ENCODE measurements around the gene PCDHA4.
"Not testable (repeated sequence)": the region's sequence is repeated elsewhere in the genome, so short reads cannot be mapped to it uniquely, and the experiment has no call there.

Gene PCDHA4

DNA sequence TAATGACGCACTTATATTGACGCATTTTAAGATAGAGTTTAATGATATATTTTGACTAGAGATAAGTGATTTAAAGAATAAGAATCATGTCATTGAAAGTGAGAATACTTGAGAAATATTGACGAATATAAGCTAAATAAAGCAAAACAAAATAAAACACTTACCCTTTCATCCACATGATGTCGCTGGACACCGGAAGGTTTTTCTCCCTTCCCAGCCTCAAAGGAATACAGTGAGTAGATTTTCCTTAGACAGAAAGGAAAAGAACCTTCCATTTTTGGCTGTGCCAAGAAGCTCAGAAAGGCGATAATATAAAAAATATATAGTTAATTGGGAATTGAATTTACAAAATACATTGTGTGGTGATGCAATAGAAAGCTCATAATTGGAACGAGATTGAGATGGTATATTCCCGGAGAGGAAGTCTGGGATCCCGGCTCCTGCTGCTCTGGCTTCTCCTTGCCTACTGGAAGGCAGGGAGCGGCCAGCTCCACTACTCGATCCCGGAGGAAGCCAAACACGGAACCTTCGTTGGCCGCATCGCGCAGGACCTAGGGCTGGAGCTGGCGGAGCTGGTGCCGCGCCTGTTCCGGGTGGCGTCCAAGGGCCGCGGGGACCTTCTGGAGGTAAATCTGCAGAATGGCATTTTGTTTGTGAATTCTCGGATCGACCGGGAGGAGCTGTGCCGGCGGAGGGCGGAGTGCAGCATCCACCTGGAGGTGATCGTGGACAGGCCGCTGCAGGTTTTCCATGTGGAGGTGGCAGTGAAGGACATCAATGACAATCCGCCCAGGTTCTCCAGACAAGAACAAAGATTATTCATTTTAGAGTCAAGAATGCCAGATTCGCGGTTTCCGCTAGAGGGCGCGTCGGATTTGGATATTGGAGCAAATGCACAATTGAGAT lies 14.8 kb downstream of the PCDHA4 start, which contains the start of gene PCDHA5:
Gene PCDHA5 (plus strand): TSS at position 239 of the 906 bp plus-strand sequence.
- in situ Hi-C loops (cut with HindIII; ENCODE audit: low sequenced_read_pairs): no loop called here

DNA sequence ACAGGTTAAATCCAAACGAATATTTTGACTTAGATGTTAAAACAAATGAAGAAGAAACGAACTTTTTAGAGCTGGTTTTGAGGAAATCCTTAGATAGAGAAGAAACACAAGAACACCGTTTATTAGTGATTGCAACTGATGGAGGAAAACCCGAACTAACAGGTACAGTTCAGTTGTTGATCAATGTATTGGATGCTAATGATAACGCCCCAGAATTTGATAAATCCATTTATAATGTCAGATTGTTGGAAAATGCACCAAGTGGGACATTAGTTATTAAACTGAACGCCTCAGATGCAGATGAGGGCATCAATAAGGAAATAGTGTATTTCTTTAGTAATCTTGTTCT lies 15.4 kb downstream of the PCDHA4 start:
- in situ Hi-C loops (cut with HindIII; ENCODE audit: low sequenced_read_pairs): no loop called here

DNA sequence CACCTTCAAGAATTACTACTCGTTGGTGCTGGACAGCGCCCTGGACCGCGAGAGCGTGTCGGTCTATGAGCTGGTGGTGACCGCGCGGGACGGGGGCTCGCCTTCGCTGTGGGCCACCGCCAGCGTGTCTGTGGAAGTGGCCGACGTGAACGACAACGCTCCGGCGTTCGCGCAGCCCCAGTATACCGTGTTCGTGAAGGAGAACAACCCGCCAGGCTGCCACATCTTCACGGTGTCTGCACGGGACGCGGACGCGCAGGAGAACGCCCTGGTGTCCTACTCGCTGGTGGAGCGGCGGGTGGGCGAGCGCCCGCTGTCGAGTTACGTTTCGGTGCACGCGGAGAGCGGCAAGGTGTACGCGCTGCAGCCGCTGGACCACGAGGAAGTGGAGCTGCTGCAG lies 16.1 kb downstream of the PCDHA4 start:
- in situ Hi-C loops (cut with HindIII; ENCODE audit: low sequenced_read_pairs): not testable (repeated sequence)

DNA sequence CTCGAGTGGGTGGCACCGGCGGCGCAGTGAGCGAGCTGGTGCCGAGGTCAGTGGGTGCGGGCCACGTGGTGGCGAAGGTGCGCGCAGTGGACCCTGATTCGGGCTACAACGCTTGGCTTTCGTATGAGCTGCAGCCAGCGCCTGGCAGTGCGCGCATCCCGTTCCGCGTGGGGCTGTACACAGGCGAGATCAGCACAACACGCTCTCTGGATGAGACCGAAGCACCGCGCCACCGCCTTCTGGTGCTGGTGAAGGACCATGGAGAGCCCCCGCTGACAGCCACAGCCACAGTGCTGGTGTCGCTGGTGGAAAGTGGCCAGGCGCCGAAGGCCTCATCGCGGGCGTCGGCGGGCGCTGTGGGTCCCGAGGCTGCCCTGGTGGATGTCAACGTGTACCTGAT lies 16.6 kb downstream of the PCDHA4 start:
- in situ Hi-C loops (cut with HindIII; ENCODE audit: low sequenced_read_pairs): no loop called here

DNA sequence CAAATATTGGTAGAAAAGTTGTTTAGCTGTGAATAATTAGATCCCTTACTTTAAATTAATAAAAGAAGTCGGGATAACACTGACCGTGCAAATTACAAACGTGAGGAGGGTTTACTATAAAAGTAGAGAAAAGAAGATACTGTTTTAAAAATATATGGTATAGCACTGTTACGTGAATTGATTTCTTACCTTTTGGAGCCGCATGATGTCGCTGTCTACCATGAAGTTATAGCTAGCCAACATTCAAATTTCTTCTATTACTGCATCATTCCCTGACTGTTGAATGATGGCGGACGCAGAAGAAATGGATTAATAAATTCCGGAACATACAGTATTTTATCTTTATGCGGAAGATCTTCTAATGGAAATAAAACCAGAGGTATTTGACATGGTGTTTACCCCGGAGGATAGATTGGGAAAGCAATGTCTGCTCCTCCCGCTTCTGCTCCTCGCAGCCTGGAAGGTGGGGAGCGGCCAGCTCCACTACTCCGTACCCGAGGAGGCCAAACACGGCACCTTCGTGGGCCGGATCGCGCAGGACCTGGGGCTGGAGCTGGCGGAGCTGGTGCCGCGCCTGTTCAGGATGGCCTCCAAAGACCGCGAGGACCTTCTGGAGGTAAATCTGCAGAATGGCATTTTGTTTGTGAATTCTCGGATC lies 21.0 kb downstream of the PCDHA4 start, which contains the start of gene PCDHA6:
Gene PCDHA6 (plus strand): TSS at position 257 of the 658 bp plus-strand sequence. CDS start 132 bp downstream, at position 389.
- in situ Hi-C loops (cut with HindIII; ENCODE audit: low sequenced_read_pairs): no loop called here

DNA sequence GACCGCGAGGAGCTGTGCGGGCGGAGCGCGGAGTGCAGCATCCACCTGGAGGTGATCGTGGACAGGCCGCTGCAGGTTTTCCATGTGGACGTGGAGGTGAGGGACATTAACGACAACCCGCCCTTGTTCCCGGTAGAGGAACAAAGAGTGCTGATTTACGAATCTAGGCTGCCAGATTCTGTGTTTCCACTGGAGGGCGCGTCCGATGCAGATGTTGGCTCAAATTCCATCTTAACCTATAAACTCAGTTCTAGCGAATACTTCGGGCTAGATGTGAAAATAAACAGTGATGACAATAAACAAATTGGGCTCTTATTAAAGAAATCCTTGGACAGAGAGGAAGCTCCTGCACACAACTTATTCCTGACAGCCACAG lies 21.5 kb downstream of the PCDHA4 start:
- in situ Hi-C loops (cut with HindIII; ENCODE audit: low sequenced_read_pairs): no loop called here

DNA sequence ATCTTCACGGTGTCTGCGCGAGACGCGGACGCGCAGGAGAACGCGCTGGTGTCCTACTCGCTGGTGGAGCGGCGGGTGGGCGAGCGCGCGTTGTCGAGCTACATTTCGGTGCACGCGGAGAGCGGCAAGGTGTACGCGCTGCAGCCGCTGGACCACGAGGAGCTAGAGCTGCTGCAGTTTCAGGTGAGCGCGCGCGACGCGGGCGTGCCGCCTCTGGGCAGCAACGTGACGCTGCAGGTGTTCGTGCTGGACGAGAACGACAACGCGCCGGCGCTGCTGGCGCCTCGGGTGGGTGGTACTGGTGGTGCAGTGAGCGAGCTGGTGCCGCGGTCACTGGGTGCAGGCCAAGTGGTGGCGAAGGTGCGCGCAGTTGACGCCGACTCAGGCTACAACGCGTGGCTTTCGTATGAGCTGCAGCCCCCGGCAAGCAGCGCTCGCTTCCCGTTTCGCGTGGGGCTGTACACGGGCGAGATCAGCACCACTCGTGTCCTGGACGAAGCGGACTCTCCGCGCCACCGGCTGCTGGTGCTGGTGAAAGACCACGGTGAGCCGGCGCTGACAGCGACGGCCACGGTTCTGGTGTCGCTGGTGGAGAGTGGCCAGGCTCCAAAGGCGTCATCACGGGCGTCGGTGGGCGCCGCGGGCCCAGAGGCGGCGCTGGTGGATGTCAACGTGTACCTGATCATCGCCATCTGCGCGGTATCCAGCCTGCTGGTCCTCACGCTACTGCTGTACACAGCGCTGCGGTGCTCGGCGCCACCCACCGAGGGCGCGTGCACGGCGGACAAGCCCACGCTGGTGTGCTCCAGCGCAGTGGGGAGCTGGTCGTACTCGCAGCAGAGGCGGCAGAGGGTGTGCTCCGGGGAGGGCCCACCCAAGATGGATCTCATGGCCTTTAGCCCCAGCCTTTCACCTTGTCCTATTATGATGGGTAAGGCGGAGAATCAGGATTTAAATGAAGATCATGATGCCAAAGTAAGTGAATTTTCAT lies 22.9 kb downstream of the PCDHA4 start:
- in situ Hi-C loops (cut with HindIII; ENCODE audit: low sequenced_read_pairs): not testable (repeated sequence)

DNA sequence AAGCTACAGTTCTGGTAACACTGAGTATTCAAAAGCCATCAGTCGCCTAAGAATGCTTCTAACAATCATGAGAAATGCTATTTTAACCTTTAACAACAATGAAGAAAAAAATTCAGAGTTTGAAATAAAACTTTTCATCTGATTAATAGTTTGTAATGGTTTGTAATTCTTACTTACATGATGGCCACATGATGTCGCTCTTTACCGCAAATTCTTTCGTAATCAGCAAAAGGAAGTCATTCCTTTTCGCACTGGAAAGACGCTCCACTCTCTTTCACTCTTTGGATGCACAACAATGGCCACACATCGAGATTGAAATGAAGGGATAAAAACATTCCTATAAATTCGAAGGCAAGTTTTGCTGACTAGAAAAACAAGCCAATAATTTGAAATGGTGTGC lies 27.1 kb downstream of the PCDHA4 start, which contains the start of gene PCDHA7:
Gene PCDHA7 (plus strand): TSS at position 277 of the 400 bp plus-strand sequence. CDS start 115 bp downstream, at position 392.
- in situ Hi-C loops (cut with HindIII; ENCODE audit: low sequenced_read_pairs): no loop called here

DNA sequence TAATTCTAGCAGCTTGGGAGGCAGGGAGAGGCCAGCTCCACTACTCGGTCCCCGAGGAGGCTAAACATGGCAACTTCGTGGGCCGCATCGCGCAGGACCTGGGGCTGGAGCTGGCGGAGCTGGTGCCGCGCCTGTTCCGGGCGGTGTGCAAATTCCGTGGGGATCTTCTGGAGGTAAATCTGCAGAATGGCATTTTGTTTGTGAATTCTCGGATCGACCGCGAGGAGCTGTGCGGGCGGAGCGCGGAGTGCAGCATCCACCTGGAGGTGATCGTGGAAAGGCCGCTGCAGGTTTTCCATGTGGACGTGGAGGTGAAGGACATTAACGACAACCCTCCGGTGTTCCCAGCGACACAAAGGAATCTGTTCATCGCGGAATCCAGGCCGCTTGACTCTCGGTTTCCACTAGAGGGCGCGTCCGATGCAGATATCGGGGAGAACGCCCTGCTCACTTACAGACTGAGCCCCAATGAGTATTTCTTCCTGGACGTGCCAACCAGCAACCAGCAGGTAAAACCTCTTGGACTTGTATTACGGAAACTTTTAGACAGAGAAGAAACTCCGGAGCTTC lies 27.7 kb downstream of the PCDHA4 start:
- in situ Hi-C loops (cut with HindIII; ENCODE audit: low sequenced_read_pairs): not testable (repeated sequence)

DNA sequence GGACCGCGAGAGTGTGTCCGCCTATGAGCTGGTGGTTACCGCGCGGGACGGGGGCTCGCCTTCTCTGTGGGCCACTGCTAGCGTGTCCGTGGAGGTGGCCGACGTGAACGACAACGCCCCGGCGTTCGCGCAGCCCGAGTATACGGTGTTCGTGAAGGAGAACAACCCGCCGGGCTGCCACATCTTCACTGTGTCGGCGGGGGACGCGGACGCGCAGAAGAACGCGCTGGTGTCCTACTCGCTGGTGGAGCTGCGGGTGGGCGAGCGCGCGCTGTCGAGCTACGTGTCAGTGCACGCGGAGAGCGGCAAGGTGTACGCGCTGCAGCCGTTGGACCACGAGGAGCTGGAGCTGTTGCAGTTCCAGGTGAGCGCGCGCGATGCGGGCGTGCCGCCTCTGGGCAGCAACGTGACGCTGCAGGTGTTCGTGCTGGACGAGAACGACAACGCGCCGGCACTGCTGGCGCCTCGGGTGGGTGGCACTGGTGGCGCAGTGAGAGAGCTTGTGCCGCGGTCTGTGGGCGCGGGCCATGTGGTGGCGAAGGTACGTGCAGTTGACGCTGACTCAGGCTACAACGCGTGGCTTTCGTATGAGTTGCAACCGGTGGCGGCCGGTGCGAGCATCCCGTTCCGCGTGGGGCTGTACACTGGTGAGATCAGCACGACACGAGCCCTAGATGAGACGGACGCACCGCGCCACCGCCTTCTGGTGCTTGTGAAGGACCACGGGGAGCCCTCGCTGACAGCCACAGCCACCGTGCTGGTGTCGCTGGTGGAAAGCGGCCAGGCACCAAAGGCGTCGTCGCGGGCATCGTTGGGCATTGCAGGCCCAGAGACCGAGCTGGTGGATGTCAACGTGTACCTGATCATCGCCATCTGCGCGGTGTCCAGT lies 29.0 kb downstream of the PCDHA4 start:
- in situ Hi-C loops (cut with HindIII; ENCODE audit: low sequenced_read_pairs): no loop called here

DNA sequence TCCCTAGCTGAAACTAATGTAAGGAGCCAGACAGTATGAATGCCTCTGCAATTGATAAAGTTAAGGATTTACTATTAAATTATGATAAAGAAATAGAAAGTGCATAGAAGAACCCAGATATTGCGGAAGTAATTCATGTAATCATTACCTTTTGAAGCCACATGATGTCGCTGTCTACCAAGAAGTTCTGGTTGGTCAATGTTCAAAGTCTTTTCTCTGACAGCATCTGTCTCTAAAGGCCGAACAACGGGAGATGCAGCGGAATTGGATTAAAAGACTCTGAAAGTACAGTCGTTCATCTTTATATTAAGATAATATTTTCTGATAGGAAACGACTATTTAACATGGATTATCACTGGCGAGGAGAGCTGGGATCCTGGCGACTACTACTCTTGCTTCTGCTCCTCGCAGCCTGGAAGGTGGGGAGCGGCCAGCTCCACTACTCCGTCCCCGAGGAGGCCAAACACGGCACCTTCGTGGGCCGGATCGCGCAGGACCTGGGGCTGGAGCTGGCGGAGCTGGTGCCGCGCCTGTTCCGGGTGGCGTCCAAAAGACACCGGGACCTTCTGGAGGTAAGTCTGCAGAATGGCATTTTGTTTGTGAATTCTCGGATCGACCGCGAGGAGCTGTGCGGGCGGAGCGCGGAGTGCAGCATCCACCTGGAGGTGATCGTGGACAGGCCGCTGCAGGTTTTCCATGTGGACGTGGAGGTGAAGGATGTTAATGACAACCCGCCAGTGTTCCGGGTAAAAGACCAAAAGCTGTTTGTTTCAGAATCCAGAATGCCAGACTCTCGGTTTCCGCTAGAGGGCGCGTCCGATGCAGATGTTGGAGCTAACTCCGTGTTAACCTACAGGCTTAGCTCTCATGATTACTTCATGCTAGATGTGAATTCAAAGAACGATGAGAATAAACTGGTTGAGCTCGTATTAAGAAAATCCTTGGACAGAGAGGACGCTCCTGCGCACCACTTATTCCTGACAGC lies 34.4 kb downstream of the PCDHA4 start, which contains the start of gene PCDHA8:
Gene PCDHA8 (plus strand): TSS at position 210 of the 985 bp plus-strand sequence. CDS start 135 bp downstream, at position 345.
- in situ Hi-C loops (cut with HindIII; ENCODE audit: low sequenced_read_pairs): no loop called here

DNA sequence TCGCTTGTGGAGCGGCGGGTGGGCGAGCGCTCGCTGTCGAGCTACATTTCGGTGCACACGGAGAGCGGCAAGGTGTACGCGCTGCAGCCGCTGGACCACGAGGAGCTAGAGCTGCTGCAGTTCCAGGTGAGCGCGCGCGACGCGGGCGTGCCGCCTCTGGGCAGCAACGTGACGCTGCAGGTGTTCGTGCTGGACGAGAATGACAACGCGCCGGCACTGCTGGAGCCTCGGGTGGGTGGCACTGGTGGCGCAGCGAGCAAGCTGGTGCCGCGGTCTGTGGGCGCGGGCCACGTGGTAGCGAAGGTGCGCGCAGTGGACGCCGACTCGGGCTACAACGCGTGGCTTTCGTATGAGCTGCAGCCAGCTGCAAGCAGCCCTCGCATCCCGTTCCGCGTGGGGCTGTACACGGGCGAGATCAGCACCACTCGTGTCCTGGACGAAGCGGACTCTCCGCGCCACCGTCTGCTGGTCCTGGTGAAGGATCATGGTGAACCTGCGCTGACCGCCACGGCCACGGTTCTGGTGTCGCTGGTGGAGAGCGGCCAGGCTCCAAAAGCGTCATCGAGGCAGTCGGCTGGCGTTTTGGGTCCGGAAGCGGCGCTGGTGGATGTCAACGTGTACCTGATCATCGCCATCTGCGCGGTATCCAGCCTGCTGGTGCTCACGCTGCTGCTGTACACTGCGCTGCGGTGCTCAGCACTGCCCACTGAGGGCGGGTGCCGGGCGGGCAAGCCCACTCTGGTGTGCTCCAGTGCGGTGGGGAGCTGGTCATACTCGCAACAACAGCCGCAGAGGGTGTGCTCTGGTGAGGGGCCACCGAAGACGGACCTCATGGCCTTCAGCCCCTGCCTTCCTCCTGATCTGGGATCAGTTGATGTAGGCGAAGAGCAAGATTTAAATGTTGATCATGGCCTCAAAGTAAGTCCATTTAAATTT lies 36.2 kb downstream of the PCDHA4 start:
- in situ Hi-C loops (cut with HindIII; ENCODE audit: low sequenced_read_pairs): no loop called here

DNA sequence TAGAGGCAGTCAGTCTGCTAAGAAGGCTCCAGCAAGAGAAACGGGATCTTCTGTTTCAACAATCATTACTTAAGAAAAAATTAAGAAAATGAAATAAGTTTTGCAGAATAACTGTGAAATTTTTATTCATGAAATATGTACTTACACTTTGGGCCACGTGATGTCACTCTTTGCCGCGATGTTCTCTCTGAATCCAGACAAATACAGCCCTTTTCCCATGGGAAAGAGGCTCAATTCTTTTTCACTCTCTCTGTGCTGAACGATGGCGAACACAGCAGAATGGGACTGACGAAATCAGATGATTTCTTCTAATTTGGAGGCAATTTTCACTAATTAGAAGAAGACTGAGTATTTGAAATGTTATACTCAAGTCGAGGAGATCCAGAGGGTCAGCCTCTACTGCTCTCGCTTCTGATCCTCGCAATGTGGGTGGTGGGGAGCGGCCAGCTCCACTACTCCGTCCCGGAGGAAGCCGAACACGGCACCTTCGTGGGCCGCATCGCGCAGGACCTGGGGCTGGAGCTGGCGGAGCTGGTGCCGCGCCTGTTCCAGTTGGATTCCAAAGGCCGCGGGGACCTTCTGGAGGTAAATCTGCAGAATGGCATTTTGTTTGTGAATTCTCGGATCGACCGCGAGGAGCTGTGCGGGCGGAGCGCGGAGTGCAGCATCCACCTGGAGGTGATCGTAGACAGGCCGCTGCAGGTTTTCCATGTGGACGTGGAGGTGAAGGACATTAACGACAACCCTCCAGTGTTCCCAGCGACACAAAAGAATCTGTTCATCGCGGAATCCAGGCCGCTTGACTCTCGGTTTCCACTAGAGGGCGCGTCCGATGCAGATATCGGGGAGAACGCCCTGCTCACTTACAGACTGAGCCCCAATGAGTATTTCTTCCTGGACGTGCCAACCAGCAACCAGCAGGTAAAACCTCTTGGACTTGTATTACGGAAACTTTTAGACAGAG lies 41.6 kb downstream of the PCDHA4 start, which contains the start of gene PCDHA9:
Gene PCDHA9 (plus strand): TSS at position 244 of the 964 bp plus-strand sequence. CDS start 114 bp downstream, at position 358.
- in situ Hi-C loops (cut with HindIII; ENCODE audit: low sequenced_read_pairs): not testable (repeated sequence)

DNA sequence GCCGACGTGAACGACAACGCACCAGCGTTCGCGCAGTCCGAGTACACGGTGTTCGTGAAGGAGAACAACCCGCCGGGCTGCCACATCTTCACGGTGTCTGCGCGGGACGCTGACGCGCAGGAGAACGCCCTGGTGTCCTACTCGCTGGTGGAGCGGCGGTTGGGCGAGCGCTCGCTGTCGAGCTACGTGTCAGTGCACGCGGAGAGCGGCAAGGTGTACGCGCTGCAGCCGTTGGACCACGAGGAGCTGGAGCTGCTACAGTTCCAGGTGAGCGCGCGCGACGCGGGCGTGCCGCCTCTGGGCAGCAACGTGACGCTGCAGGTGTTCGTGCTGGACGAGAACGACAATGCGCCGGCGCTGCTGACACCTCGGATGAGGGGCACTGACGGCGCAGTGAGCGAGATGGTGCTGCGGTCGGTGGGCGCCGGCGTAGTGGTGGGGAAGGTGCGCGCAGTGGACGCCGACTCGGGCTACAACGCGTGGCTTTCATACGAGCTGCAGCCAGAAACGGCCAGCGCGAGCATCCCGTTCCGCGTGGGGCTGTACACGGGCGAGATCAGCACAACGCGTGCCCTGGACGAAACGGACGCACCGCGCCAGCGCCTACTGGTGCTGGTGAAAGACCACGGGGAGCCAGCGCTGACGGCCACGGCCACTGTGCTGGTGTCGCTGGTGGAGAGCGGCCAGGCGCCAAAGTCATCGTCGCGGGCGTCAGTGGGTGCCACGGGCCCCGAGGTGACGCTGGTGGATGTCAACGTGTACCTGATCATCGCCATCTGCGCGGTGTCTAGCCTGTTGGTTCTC lies 43.2 kb downstream of the PCDHA4 start:
- in situ Hi-C loops (cut with HindIII; ENCODE audit: low sequenced_read_pairs): not testable (repeated sequence)

Measured in endothelial cell of hepatic sinusoid (primary cell).